OCI-LY3 (cell line): Measurements from ENCODE around the gene NKX6-1.

Experiments
- CTCF ChIP-seq: fragments of 200-600, 300-600 bp; sonication (generic); IDR thresholded peaks from 2 replicates; pipeline ENCODE4 v1.5.1; 2014; ENCODE audit warnings: antibody characterized with exemption, low read length, low read depth
- EZH2phosphoT487 ChIP-seq: fragments of 200-600 bp; shearing (Covaris generic); IDR thresholded peaks from 2 replicates; pipeline ENCODE4 v1.6.1; 2018; ENCODE audit warnings: antibody characterized with exemption, mixed run types, low read depth

DNA sequence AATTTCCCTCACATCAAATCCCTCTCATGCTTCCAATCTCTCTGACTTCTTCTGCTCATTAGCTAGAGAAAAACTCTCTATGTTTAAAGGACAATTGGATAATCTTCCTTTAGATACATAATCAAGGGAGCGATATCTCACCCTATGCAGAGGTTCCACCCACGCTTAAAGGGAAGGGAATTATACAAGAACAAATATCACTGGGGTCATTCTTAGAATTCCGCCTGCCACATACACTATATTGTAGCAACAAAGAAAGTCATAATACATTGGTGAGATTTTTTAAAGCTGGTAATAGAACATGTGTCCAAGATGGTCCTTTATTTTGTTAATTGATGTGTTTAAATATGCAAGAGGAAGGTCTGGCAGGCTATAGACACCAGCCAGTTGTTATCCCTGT is 31.5 kb downstream of the NKX6-1 start:
- TF ChIP-seq CTCF (no peak), EZH2phosphoT487 (no peak)
